Lower leg skin (tissue), 3 donors: Measurements from ENCODE around the gene LOXL4.

Source experiments
- POLR2A ChIP-seq, 2 donors: fragments of 450-650 bp; IDR thresholded peaks; one replicate each; pipeline ENCODE4 v1.6.1; 2016 to 2017; ENCODE audit warnings: antibody characterized with exemption in 2 of 2, mild to moderate bottlenecking in 1 of 2, moderate library complexity in 1 of 2
- TF ChIP-seq, protein P1 (sequence below), 3 donors: fragments of 450-650 bp; IDR thresholded peaks; one replicate each; pipeline ENCODE4 v1.5.1; 2016; ENCODE audit warnings: antibody characterized with exemption in 3 of 3, mild to moderate bottlenecking in 3 of 3, moderate library complexity in 2 of 3

DNA sequence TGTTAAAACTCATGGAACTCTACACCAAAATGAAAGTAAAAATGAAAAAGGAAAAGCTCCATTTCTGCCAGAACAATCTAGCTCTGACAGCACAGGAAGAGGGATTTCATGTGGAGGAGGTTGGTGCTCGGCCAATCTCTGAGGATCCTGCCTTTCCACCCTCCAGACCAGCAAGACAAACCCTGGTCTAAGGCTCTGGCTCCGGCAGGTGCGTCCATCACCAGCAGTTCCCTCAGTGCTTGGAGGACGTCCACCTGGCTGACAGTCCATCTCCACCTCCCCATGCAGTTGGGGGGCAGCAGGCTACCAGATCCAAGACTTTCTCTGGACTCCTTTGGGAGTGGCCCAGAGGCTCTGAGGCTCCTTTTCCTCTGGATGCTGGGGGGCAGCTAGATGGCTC is 25.0 kb upstream of the LOXL4 start:
- TF ChIP-seq POLR2A (IDR thresholded peaks at IDR 0.05) = no peak
- TF ChIP-seq, protein P1, sequence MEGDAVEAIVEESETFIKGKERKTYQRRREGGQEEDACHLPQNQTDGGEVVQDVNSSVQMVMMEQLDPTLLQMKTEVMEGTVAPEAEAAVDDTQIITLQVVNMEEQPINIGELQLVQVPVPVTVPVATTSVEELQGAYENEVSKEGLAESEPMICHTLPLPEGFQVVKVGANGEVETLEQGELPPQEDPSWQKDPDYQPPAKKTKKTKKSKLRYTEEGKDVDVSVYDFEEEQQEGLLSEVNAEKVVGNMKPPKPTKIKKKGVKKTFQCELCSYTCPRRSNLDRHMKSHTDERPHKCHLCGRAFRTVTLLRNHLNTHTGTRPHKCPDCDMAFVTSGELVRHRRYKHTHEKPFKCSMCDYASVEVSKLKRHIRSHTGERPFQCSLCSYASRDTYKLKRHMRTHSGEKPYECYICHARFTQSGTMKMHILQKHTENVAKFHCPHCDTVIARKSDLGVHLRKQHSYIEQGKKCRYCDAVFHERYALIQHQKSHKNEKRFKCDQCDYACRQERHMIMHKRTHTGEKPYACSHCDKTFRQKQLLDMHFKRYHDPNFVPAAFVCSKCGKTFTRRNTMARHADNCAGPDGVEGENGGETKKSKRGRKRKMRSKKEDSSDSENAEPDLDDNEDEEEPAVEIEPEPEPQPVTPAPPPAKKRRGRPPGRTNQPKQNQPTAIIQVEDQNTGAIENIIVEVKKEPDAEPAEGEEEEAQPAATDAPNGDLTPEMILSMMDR (IDR thresholded peaks at IDR 0.05) = no peak
